Prostate gland (tissue), 2 donors: Measurements from ENCODE around the gene TPRN. TPM values are rescaled to one million over a fixed set of nuclear protein-coding genes. Genes with fewer than 3 reads are reported as not detected.

ENCODE experiments used
- DNase-seq: peaks from one replicate; pipeline ENCODE4 v3.0.0-alpha.2; 2019; ENCODE audit warnings: low spot score
- H3K27ac ChIP-seq, 2 donors: fragments of 200-600 bp; sonication (generic); 2 replicates each; pipeline ENCODE4 v1.5.1; 2017 to 2019
- H3K27me3 ChIP-seq: fragments of 200-600 bp; sonication (generic); replicated peaks from 2 replicates; pipeline ENCODE4 v1.5.1; 2019; ENCODE audit not compliant: insufficient read depth
- H3K36me3 ChIP-seq, 2 donors: fragments of 200-600 bp; sonication (generic); 1 replicate in 1 of 2; 2 replicates in 1 of 2; pipeline versions ENCODE4 v1.5.1 to v1.8.1; 2017 to 2019
- H3K4me1 ChIP-seq: fragments of 200-600 bp; sonication (generic); replicated peaks from 2 replicates; pipeline ENCODE4 v1.5.1; 2019
- H3K4me3 ChIP-seq, 2 donors: fragments of 200-600 bp; sonication (generic); 2 replicates each; pipeline ENCODE4 v1.5.1; 2017 to 2019
- H3K9me3 ChIP-seq: fragments of 200-600 bp; sonication (generic); 2 replicates; pipeline ENCODE4 v1.5.1; 2017
- CTCF ChIP-seq, 4 experiments: fragments of 200-600 bp in 2 of 4; fragments of 450-650 bp in 2 of 4; sonication (generic) in 2 of 4; IDR thresholded peaks; 1 replicate in 3 of 4; 2 replicates in 1 of 4; pipeline ENCODE4 v1.5.1; 2016 to 2019; ENCODE audit warnings: antibody characterized with exemption in 4 of 4, mild to moderate bottlenecking in 2 of 4, moderate library complexity in 2 of 4
- POLR2A ChIP-seq: fragments of 450-650 bp; IDR thresholded peaks from one replicate; pipeline ENCODE4 v1.6.1; 2016; ENCODE audit warnings: antibody characterized with exemption, mild to moderate bottlenecking
- POLR2AphosphoS5 ChIP-seq: sonication (generic); formaldehyde crosslinking; IDR thresholded peaks from one replicate; pipeline ENCODE4 v1.6.1; 2017; ENCODE audit warnings: antibody characterized with exemption
- WGBS: methylation state at CpG from one replicate; pipeline ENCODE4 v1.1.5; 2018; 5-methylcytosine and 5-hydroxymethylcytosine counted together
- intact Hi-C: fragments of 100-400 bp; cut with DNase I; formaldehyde crosslinking; loops from one replicate; pipeline ENCODE4 v1.14.2; 2022
- total RNA-seq, 2 donors: library from RNA; depleted of rRNA; stranded (reverse); fragments of >200 nt; gene quantifications; one replicate each; pipeline ENCODE4 v1.1.0, GENCODE V29; 2016

TPRN gene
- total RNA-seq, 2 donors from 2014 or later: 26.1 to 30.4 TPM

GRCh38 chr9:137152844-137153405 lies 47.6 kb downstream of the TPRN start:
- no peaks in the 10 kb centered on the region for H3K9me3 ChIP-seq
- no peak overlapping the region for H3K4me3 ChIP-seq
- intact Hi-C loops: no loop called here
- H3K36me3 ChIP-seq: no peaks in the 10 kb centered on the region
- H3K27me3 ChIP-seq: no peaks in the 10 kb centered on the region
- WGBS: 93% methylated on average over 7 of the region's 7 CpGs
- no peak for DNase-seq
- H3K4me1 ChIP-seq: no peaks in the 10 kb centered on the region
- H3K27ac ChIP-seq: no peak overlapping the region
- TF ChIP-seq POLR2AphosphoS5: no peak
- no peak for TF ChIP-seq CTCF (IDR thresholded peaks at IDR 0.05)
- no peak for TF ChIP-seq POLR2A

- 40% methylated on average over 34 of the region's 34 CpGs for WGBS
- no peak overlapping the region for H3K27ac ChIP-seq
- DNase-seq: no peak
- intact Hi-C loops: no loop called here
- H3K9me3 ChIP-seq: no peaks in the 10 kb centered on the region
- no peaks in the 10 kb centered on the region for H3K36me3 ChIP-seq
- no peaks in the 10 kb centered on the region for H3K4me1 ChIP-seq
- TF ChIP-seq CTCF (IDR thresholded peaks at IDR 0.05) (no peak), POLR2AphosphoS5 (no peak), POLR2A (no peak)
- peaks cover 12% of the 10 kb centered on the region for H3K27me3 ChIP-seq
- no peak overlapping the region for H3K4me3 ChIP-seq
Measured at GRCh38 chr9:137150617-137151457, 49.7 kb downstream of the TPRN start.

GRCh38 chr9:137149942-137150616 lies 50.5 kb downstream of the TPRN start:
- no peak for DNase-seq
- Histone ChIP-seq H3K27ac (no peak overlapping the region), H3K27me3 (peaks cover 15% of the 10 kb centered on the region), H3K9me3 (no peaks in the 10 kb centered on the region), H3K4me1 (no peaks in the 10 kb centered on the region), H3K36me3 (no peaks in the 10 kb centered on the region), H3K4me3 (no peak overlapping the region)
- TF ChIP-seq POLR2AphosphoS5: no peak
- no peak for TF ChIP-seq POLR2A
- TF ChIP-seq CTCF (IDR thresholded peaks at IDR 0.05): no peak
- 68% methylated on average over 20 of the region's 20 CpGs for WGBS
- intact Hi-C loops: no loop called here

- intact Hi-C loops: no loop called here
- H3K9me3 ChIP-seq: no peaks in the 10 kb centered on the region
- DNase-seq: no peak
- no peak overlapping the region for H3K4me3 ChIP-seq
- H3K4me1 ChIP-seq: no peaks in the 10 kb centered on the region
- H3K27me3 ChIP-seq: peaks cover 15% of the 10 kb centered on the region
- 76% methylated on average over 5 of the region's 5 CpGs for WGBS
- no peaks in the 10 kb centered on the region for H3K36me3 ChIP-seq
- no peak overlapping the region for H3K27ac ChIP-seq
- TF ChIP-seq POLR2AphosphoS5: no peak
- TF ChIP-seq CTCF (IDR thresholded peaks at IDR 0.05): no peak
- no peak for TF ChIP-seq POLR2A
Measured at GRCh38 chr9:137149363-137149762, 51.2 kb downstream of the TPRN start.
